SU-DHL-6 (cell line): Measurements from ENCODE around the gene TNS3.
"Not testable (repeated sequence)": the region's sequence is repeated elsewhere in the genome, so short reads cannot be mapped to it uniquely, and the experiment has no call there.

Source experiments
- H2AFZ ChIP-seq: fragments of 200-600 bp; sonication (generic); 2 replicates; pipeline ENCODE4 v1.6.1; 2014; ENCODE audit warnings: low read depth, mild to moderate bottlenecking, moderate library complexity, mixed read lengths, antibody characterized with exemption, low read length; ENCODE audit not compliant: severe bottlenecking
- H3F3A ChIP-seq: fragments of 200-600 bp; shearing (Covaris generic); 2 replicates; pipeline ENCODE4 v1.6.0; 2016; ENCODE audit warnings: antibody characterized with exemption, mild to moderate bottlenecking; ENCODE audit not compliant: insufficient read depth
- H3K27ac ChIP-seq: fragments of 200-600 bp; sonication (generic); 2 replicates; pipeline ENCODE4 v1.5.1; 2016; ENCODE audit warnings: low read depth, mild to moderate bottlenecking, low read length, moderate library complexity, mixed read lengths
- H3K27me3 ChIP-seq: fragments of 200-600 bp; sonication (generic), shearing (Covaris generic); 2 replicates; pipeline ENCODE4 v1.6.0; 2014; ENCODE audit warnings: mild to moderate bottlenecking, low read length
- H3K36me3 ChIP-seq: fragments of 200-600 bp; sonication (generic); 2 replicates; pipeline ENCODE4 v1.6.1; 2014; ENCODE audit warnings: mild to moderate bottlenecking, low read length, mixed read lengths
- H3K4me2 ChIP-seq: fragments of 300-600, 200-600 bp; shearing (Covaris generic), sonication (generic); 2 replicates; pipeline ENCODE4 v1.6.0; 2014; ENCODE audit warnings: low read length, low read depth, mild to moderate bottlenecking; ENCODE audit not compliant: poor library complexity, severe bottlenecking
- H3K4me3 ChIP-seq: fragments of 200-600 bp; sonication (generic); 2 replicates; pipeline ENCODE4 v1.5.1; 2014; ENCODE audit warnings: antibody characterized with exemption, low read length, mild to moderate bottlenecking, mixed read lengths; ENCODE audit not compliant: insufficient read depth, poor library complexity, severe bottlenecking
- H3K79me2 ChIP-seq: fragments of 200-600 bp; sonication (generic); 2 replicates; pipeline ENCODE4 v1.6.1; 2014; ENCODE audit warnings: mild to moderate bottlenecking, low read length, moderate library complexity; ENCODE audit not compliant: insufficient read depth
- H3K9ac ChIP-seq: fragments of 200-600 bp; sonication (generic); 2 replicates; pipeline ENCODE4 v1.7.0; 2014; ENCODE audit warnings: mild to moderate bottlenecking, low read length
- H3K9me2 ChIP-seq: fragments of 200-600 bp; sonication (generic); replicated peaks from 2 replicates; pipeline ENCODE4 v1.6.1; 2014; ENCODE audit warnings: low read length; ENCODE audit not compliant: insufficient read depth
- H3K9me3 ChIP-seq: fragments of 200-600 bp; sonication (generic); 2 replicates; pipeline ENCODE4 v1.6.1; 2014; ENCODE audit warnings: low read length, mixed read lengths; ENCODE audit not compliant: insufficient read depth
- H4K20me1 ChIP-seq: fragments of 200-600 bp; sonication (generic); 2 replicates; pipeline ENCODE4 v1.6.1; 2014; ENCODE audit warnings: low read depth, mild to moderate bottlenecking, antibody characterized with exemption, low read length, moderate library complexity, mixed read lengths
- EZH2phosphoT487 ChIP-seq: fragments of 200-600 bp; sonication (generic), shearing (Covaris generic); conservative IDR thresholded peaks from 2 replicates; pipeline ENCODE4 v1.6.1; 2018; ENCODE audit warnings: mild to moderate bottlenecking, antibody characterized with exemption, low read length, moderate library complexity, mixed read lengths
- TF ChIP-seq, protein P1 (sequence below): fragments of 200-600 bp; sonication (generic); IDR thresholded peaks from one replicate; pipeline ENCODE4 v1.5.1; 2017; ENCODE audit warnings: antibody characterized with exemption, mild to moderate bottlenecking, low read length, moderate library complexity; ENCODE audit not compliant: insufficient read depth, poor library complexity, severe bottlenecking

Gene TNS3

DNA sequence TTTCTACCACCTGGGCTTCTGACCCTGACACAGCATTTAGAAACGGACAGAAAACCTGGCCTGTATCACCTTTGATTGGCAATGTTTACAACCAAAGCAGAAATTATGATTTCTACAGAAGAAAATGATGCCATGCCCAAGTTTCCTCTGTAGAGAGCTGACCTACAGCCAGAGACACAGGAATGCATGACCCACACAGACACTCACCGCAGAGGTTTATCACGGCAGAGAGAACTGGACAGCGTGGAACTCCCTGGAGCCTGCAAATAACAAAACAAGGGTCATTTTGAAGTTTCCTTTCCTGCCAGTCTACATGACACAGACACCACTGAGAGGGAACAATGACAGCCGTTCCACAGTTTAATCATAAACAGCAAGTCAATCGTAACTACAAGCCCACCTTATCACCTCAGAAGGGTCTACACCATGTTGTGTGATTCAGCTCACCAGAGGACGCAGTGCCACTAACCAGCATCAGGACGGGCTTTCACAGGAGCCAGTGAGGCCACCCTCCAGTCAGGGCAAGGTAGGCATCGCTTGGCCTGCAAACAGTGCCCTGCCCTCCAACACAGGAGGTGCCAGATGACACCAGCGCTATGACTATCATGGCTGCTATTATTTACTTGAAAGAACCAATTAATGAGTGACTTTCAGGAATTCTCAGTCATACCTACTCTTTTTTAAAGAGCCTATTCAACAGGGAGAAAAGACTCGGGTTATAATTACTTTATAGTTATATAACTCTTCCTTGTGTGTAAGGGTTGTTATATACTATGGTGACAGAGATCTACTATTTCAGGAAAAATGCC, 139.9 kb downstream of the TNS3 start:
- no peaks in the 10 kb centered on the region for H4K20me1 ChIP-seq
- H2AFZ ChIP-seq: no peak overlapping the region
- H3K27me3 ChIP-seq: no peaks in the 10 kb centered on the region
- TF ChIP-seq EZH2phosphoT487: no peak
- TF ChIP-seq, protein P1, sequence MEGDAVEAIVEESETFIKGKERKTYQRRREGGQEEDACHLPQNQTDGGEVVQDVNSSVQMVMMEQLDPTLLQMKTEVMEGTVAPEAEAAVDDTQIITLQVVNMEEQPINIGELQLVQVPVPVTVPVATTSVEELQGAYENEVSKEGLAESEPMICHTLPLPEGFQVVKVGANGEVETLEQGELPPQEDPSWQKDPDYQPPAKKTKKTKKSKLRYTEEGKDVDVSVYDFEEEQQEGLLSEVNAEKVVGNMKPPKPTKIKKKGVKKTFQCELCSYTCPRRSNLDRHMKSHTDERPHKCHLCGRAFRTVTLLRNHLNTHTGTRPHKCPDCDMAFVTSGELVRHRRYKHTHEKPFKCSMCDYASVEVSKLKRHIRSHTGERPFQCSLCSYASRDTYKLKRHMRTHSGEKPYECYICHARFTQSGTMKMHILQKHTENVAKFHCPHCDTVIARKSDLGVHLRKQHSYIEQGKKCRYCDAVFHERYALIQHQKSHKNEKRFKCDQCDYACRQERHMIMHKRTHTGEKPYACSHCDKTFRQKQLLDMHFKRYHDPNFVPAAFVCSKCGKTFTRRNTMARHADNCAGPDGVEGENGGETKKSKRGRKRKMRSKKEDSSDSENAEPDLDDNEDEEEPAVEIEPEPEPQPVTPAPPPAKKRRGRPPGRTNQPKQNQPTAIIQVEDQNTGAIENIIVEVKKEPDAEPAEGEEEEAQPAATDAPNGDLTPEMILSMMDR: no peak
- no peak overlapping the region for H3K9ac ChIP-seq
- peaks cover 24% of the 10 kb centered on the region; the same call in 1 of the 2 replicates for H3K79me2 ChIP-seq
- H3K27ac ChIP-seq: no peak overlapping the region
- no peaks in the 10 kb centered on the region for H3F3A ChIP-seq
- H3K4me3 ChIP-seq: no peak overlapping the region
- H3K9me2 ChIP-seq: no peaks in the 10 kb centered on the region
- no peak overlapping the region for H3K4me2 ChIP-seq
- no peaks in the 10 kb centered on the region for H3K36me3 ChIP-seq
- no peaks in the 10 kb centered on the region for H3K9me3 ChIP-seq

DNA sequence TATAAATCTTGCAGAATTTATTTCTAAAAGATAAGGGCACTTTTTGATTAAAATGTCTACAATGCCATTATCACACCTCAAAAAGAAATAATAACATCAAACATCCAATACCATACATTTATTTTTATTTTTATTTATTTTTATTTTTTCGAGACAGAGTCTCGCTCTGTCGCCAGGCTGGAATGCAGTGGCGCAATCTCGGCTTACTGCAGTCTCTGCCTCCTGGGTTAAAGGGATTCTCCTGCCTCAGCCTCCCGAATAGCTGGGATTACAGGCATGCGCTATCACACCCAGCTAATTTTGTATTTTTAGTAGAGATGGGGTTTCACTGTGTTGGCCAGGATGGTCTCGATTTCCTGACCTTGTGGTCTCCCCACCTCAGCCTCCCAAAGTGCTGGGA, 140.9 kb downstream of the TNS3 start:
- H3K79me2 ChIP-seq: peaks cover 21% of the 10 kb centered on the region; the same call in 1 of the 2 replicates

DNA sequence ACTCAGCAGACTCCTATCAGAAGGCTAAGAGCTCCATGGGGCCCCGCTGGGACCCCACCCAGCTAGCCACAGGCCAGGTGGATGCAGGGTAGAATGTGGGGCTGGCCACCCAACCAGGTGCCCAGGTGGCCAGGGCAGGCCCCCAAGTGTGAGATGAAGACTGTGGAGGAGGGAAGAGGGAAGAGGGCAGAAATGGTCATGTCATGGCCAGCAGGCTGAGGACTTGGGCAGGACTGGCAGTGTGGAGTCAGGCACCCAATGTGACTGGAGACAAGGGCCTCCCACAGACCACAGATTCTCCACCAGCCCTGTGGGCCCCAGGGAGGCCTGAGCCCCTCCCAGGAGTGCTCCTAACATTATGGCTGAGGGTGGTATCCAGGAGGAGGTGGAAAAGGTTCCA, 141.6 kb downstream of the TNS3 start:
- Histone ChIP-seq H3K4me3 (no peak overlapping the region), H3F3A (no peaks in the 10 kb centered on the region), H2AFZ (no peak overlapping the region), H3K9me2 (no peaks in the 10 kb centered on the region), H4K20me1 (no peaks in the 10 kb centered on the region), H3K79me2 (peaks cover 17% of the 10 kb centered on the region; the same call in 1 of the 2 replicates), H3K9me3 (no peaks in the 10 kb centered on the region), H3K27me3 (no peaks in the 10 kb centered on the region), H3K36me3 (no peaks in the 10 kb centered on the region; the same call in 1 of the 2 replicates), H3K4me2 (no peak overlapping the region), H3K27ac (no peak overlapping the region), H3K9ac (no peak overlapping the region)
- TF ChIP-seq, protein P1: no peak
- no peak for TF ChIP-seq EZH2phosphoT487

More for the DNA sequence above, 140.9 kb downstream of the TNS3 start:
- not testable (repeated sequence) for H3K27ac ChIP-seq, H3K9me3 ChIP-seq, H3K9ac ChIP-seq, H2AFZ ChIP-seq, H3F3A ChIP-seq, H3K27me3 ChIP-seq, H3K36me3 ChIP-seq, H3K4me2 ChIP-seq, H4K20me1 ChIP-seq, H3K9me2 ChIP-seq, H3K4me3 ChIP-seq

DNA sequence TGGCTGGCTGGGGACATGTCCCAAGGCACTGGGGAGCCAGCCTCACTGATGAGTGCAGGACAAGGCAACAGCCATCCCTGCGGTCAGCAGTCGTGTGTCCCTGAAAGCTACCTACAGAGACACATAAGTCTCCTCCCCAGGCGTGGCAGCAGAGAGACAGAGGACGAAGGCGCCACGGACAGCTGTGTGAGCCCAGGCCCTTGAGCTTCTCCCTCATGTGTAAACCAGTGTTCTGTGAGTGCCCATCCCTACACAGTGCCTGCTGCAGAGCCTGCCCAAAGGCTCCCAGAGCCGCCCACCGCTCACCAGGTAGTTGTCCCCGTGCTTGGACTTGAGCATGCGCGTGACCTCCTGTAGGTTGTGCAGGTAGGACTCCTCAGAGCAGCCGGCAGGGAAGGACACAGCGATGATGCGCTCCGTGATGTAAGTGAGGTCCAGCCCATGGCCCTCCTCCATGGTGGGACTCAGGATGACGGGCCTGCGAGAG, 142.7 kb downstream of the TNS3 start:
- H3K9ac ChIP-seq: no peak overlapping the region
- H2AFZ ChIP-seq: no peak overlapping the region
- no peak overlapping the region for H3K27ac ChIP-seq
- H3K79me2 ChIP-seq: peaks cover 13% of the 10 kb centered on the region; the same call in 1 of the 2 replicates
- H3F3A ChIP-seq: no peaks in the 10 kb centered on the region
- H3K4me3 ChIP-seq: no peak overlapping the region
- TF ChIP-seq, protein P1: no peak
- no peak for TF ChIP-seq EZH2phosphoT487
- no peaks in the 10 kb centered on the region for H3K27me3 ChIP-seq
- H3K9me2 ChIP-seq: no peaks in the 10 kb centered on the region
- H3K36me3 ChIP-seq: no peaks in the 10 kb centered on the region; the same call in 1 of the 2 replicates
- H3K4me2 ChIP-seq: no peak overlapping the region
- no peaks in the 10 kb centered on the region for H3K9me3 ChIP-seq
- no peaks in the 10 kb centered on the region for H4K20me1 ChIP-seq
